Lung (tissue), 12 donors: ENCODE results near the gene STRN4. TPM values are rescaled to one million over a fixed set of nuclear protein-coding genes. Genes with fewer than 3 reads are reported as not detected.

Experiments used
- ATAC-seq: fragments of 200-7000 bp; cut with Tn5 transposase; one replicate; pipeline ENCODE4 v1.9.1; 2020; ENCODE audit warnings: moderate number of reproducible peaks; ENCODE audit not compliant: insufficient read depth, low FRiP score
- DNase-seq, 3 donors: peaks; one replicate each; pipeline ENCODE4 v3.0.0-alpha.2; 2013 to 2017
- H3K27ac ChIP-seq, 2 donors: one replicate each; pipeline ENCODE4 v1.5.1; 2013; ENCODE audit warnings: mild to moderate bottlenecking in 2 of 2, moderate library complexity in 2 of 2, control low read depth in 1 of 2, inconsistent platforms in 1 of 2, low read depth in 1 of 2, low read length in 1 of 2
- H3K27me3 ChIP-seq, 3 donors: one replicate each; pipeline ENCODE4 v1.5.1; 2013; ENCODE audit warnings: low read length in 2 of 3; ENCODE audit not compliant: control insufficient read depth in 3 of 3, insufficient read depth in 3 of 3
- H3K36me3 ChIP-seq, 4 donors: one replicate each; pipeline ENCODE4 v1.5.1; 2013; ENCODE audit warnings: low read length in 4 of 4, mild to moderate bottlenecking in 1 of 4, moderate library complexity in 1 of 4; ENCODE audit not compliant: control insufficient read depth in 4 of 4, insufficient read depth in 4 of 4
- H3K4me1 ChIP-seq, 5 donors: one replicate each; pipeline ENCODE4 v1.5.1; 2013; ENCODE audit warnings: low read length in 5 of 5, mild to moderate bottlenecking in 2 of 5, moderate library complexity in 1 of 5; ENCODE audit not compliant: control insufficient read depth in 5 of 5, insufficient read depth in 5 of 5
- H3K4me3 ChIP-seq: one replicate; pipeline ENCODE4 v1.5.1; 2013; ENCODE audit warnings: mild to moderate bottlenecking, control low read depth, moderate library complexity
- H3K9ac ChIP-seq, 2 donors: one replicate each; pipeline ENCODE4 v1.5.1; 2013; ENCODE audit warnings: low read length in 2 of 2, control low read depth in 1 of 2; ENCODE audit not compliant: insufficient read depth in 1 of 2
- H3K9me3 ChIP-seq, 4 donors: one replicate each; pipeline ENCODE4 v1.5.1; 2013; ENCODE audit warnings: low read length in 3 of 4, mild to moderate bottlenecking in 1 of 4, moderate library complexity in 1 of 4; ENCODE audit not compliant: control insufficient read depth in 4 of 4, insufficient read depth in 3 of 4
- whole genome bisulfite sequencing, 2 donors: extraction: QIAGEN DNeasy Blood & Tissue Kit; methylation state at CpG; one replicate each; pipeline ENCODE4 v1.1.7; 2013; 5-methylcytosine and 5-hydroxymethylcytosine counted together
- polyA plus RNA-seq, 2 donors: library from polyadenylated mRNA; stranded (reverse); fragments of 200-250 nt; gene quantifications; one replicate each; pipeline ENCODE4 v1.2.1, GENCODE V29; 2013
- total RNA-seq, 2 donors: library from RNA; depleted of rRNA in 1 of 2; stranded (reverse); fragments of >200 nt in 1 of 2; gene quantifications; one replicate each; pipeline ENCODE4 v1.2.1, GENCODE V29; 2014 to 2021
- TF ChIP-seq, protein P1 (sequence below): IDR thresholded peaks from 2 replicates; pipeline ENCODE4 v1.5.1; 2012; ENCODE audit warnings: mild to moderate bottlenecking; ENCODE audit errors: control extremely low read depth, extremely low read depth
- donor health status: control.
- donor health status: control.
- donor health status: Bipolar disorder and iron deficiency.
- donor health status: healthy.
- donor health status: DM: yes; HTN: yes; CAD: no.

STRN4 gene
- total and polyA plus RNA-seq, 4 donors: 71.6 to 86.8 (median 79.2) TPM

DNA sequence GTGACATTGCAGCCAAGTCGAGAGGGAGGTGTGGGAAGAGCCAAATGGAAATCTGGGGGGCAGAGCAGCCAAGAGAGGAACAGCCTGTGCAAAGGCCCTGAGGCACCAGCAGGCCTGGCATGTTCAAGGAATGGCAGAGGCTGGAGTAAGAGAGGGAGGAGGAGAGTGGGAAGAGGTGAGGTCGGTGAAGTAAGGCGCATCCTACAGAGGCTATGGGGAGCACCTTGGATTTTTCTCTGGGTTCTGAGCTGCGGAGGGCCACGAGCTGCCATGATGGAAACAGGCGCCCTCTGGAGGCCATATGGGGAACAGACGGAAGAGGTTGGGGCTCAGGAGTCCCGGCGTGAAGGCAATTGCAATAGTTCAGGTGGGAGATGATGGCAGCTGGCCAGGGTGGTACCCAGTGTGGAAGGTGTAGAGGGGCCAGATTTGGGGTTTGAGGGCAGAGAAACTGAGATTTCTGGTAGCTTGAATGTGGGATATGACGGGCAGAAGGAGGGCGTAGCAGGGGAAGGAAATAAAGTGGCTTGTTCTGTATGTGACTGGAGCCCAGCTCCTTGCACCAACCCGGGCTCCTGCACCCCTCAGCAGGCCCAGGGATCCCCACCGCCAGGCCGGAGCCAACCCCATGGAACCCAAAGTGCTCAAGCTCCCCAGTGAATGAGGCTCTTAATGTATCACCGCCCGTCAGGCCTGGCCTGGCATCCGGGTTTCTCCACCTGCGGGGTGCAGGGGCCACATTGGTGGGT lies 20.5 kb upstream of the STRN4 start:
- Histone ChIP-seq H3K27ac (no peak overlapping the region), H3K4me1 (peaks cover 0 to 6% (median 0%) of the 10 kb centered on the region in 5 donors), H3K9ac (no peak overlapping the region), H3K27me3 (no peaks in the 10 kb centered on the region), H3K36me3 (no peaks in the 10 kb centered on the region), H3K4me3 (no peak overlapping the region), H3K9me3 (no peaks in the 10 kb centered on the region)
- DNase-seq (no peak), ATAC-seq (no peak)
- TF ChIP-seq, protein P1, sequence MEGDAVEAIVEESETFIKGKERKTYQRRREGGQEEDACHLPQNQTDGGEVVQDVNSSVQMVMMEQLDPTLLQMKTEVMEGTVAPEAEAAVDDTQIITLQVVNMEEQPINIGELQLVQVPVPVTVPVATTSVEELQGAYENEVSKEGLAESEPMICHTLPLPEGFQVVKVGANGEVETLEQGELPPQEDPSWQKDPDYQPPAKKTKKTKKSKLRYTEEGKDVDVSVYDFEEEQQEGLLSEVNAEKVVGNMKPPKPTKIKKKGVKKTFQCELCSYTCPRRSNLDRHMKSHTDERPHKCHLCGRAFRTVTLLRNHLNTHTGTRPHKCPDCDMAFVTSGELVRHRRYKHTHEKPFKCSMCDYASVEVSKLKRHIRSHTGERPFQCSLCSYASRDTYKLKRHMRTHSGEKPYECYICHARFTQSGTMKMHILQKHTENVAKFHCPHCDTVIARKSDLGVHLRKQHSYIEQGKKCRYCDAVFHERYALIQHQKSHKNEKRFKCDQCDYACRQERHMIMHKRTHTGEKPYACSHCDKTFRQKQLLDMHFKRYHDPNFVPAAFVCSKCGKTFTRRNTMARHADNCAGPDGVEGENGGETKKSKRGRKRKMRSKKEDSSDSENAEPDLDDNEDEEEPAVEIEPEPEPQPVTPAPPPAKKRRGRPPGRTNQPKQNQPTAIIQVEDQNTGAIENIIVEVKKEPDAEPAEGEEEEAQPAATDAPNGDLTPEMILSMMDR: peak; percentile 27
- WGBS, 2 donors: 51 to 52% methylated on average over 18 of the region's 18 CpGs

DNA sequence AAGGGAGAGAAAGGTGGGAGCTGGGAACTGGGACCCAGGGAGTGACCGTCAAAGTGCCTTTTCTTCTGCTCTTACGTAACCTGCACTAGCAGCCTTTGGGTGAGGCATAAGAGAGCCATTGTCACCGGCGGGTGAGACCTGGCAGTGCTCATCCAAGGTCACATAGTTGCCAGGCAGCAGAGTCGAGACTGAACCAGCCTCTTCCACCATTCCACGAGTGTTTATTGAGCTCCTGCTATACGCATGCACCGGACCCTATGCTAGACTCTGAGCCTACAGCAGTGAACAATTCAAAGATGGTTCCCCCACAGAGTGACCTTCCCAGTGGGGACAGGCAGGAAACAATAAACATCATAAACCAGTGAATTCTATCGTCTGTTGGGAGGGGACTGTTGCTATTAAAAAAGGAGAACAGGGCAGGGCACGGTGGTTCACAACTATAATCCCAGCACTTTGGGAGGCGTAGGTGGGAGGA lies 18.6 kb upstream of the STRN4 start:
- H3K4me1 ChIP-seq: peaks cover 0 to 6% (median 0%) of the 10 kb centered on the region in 5 donors
- no peaks in the 10 kb centered on the region for H3K9me3 ChIP-seq
- no peak for ATAC-seq
- peak overlapping the region in 1 of 2 donors; percentile 14 for H3K27ac ChIP-seq
- H3K27me3 ChIP-seq: no peaks in the 10 kb centered on the region
- no peaks in the 10 kb centered on the region for H3K36me3 ChIP-seq
- DNase-seq: no peak
- no peak overlapping the region for H3K4me3 ChIP-seq
- H3K9ac ChIP-seq: no peak overlapping the region
- TF ChIP-seq, protein P1: no peak
- WGBS, 2 donors: 51 to 73% methylated on average over 11 of the region's 11 CpGs

DNA sequence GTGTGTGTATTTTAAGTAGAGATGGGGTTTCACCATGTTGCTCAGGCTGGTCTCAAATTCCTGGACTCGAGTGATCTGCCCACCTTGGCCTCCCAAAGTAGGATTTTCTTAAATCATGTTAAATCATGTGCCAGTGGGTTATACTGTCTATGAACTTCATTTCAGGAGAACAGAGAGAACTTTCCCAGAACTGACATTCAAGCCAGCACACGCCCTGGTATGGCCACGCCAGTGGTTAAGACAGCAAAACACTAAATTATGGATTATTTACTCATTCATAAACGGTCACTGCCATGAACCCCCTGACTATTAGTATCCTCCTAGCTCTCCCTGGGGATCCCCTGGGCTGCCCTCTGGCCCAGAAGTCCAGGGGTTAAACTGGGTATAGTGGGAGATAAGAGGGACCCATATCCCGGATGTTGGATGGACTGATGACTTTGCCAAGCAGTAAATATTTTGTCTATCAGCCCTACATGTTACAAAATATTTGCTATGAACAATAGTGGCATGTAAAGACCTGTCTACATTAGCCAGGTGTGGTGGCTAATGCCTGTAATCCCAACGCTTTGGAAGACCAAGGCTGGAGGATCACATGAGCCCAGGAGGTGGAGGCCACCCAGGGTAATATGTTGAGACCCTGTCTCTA lies 16.1 kb upstream of the STRN4 start:
- Histone ChIP-seq H3K9ac (no peak overlapping the region), H3K4me3 (no peak overlapping the region), H3K4me1 (peaks cover 0 to 7% (median 0%) of the 10 kb centered on the region in 5 donors), H3K27me3 (no peaks in the 10 kb centered on the region), H3K27ac (no peak overlapping the region), H3K36me3 (peaks cover 0 to 5% (median 1%) of the 10 kb centered on the region in 4 donors), H3K9me3 (no peaks in the 10 kb centered on the region)
- WGBS, 2 donors: 76 to 92% methylated on average over 6 of the region's 6 CpGs
- DNase-seq (no peak), ATAC-seq (no peak)
- TF ChIP-seq, protein P1: no peak
